Measurements from ENCODE around the gene RAPGEF6.

The RAPGEF6 gene

GRCh38 chr5:131416729-131417128 is 218.3 kb downstream of the RAPGEF6 start:
- TF ChIP-seq POLR2AphosphoS5 (IDR thresholded peaks at IDR 0.05; ENCODE audit: low read depth, low read length) (no peak), SIN3A (IDR thresholded peaks at IDR 0.05; ENCODE audit: borderline replicate concordance, insufficient read depth, low read length) (no peak), FOXP2 (optimal IDR thresholded peaks at IDR 0.05; ENCODE audit: borderline replicate concordance, extremely low read depth, extremely low read length, insufficient read depth) (no peak), REST (IDR thresholded peaks at IDR 0.05; ENCODE audit: insufficient read depth in 1 of 2, low read depth in 2 of 2, low read length in 2 of 2) (no peak), TAF1 (IDR thresholded peaks at IDR 0.05; ENCODE audit: borderline replicate concordance, insufficient read depth, low read length) (no peak)

GRCh38 chr5:131413605-131414559 is 221.1 kb downstream of the RAPGEF6 start:
- no peak for TF ChIP-seq REST (IDR thresholded peaks at IDR 0.05; ENCODE audit: insufficient read depth in 1 of 2, low read depth in 2 of 2, low read length in 2 of 2)
- TF ChIP-seq SIN3A (IDR thresholded peaks at IDR 0.05; ENCODE audit: borderline replicate concordance, insufficient read depth, low read length), result no peak
- no peak for TF ChIP-seq POLR2AphosphoS5 (IDR thresholded peaks at IDR 0.05; ENCODE audit: low read depth, low read length)
- no peak for TF ChIP-seq TAF1 (IDR thresholded peaks at IDR 0.05; ENCODE audit: borderline replicate concordance, insufficient read depth, low read length)
- no peak for TF ChIP-seq FOXP2 (optimal IDR thresholded peaks at IDR 0.05; ENCODE audit: borderline replicate concordance, extremely low read depth, extremely low read length, insufficient read depth)

GRCh38 chr5:131406975-131407638 is 227.9 kb downstream of the RAPGEF6 start:
- no peak for TF ChIP-seq POLR2AphosphoS5 (IDR thresholded peaks at IDR 0.05; ENCODE audit: low read depth, low read length)
- TF ChIP-seq REST (IDR thresholded peaks at IDR 0.05; ENCODE audit: insufficient read depth in 1 of 2, low read depth in 2 of 2, low read length in 2 of 2), result no peak
- TF ChIP-seq TAF1 (IDR thresholded peaks at IDR 0.05; ENCODE audit: borderline replicate concordance, insufficient read depth, low read length), result no peak
- TF ChIP-seq SIN3A (IDR thresholded peaks at IDR 0.05; ENCODE audit: borderline replicate concordance, insufficient read depth, low read length), result no peak
- TF ChIP-seq FOXP2 (optimal IDR thresholded peaks at IDR 0.05; ENCODE audit: borderline replicate concordance, extremely low read depth, extremely low read length, insufficient read depth), result no peak

GRCh38 chr5:131406076-131406475 is 229.0 kb downstream of the RAPGEF6 start:
- no peak for TF ChIP-seq POLR2AphosphoS5 (IDR thresholded peaks at IDR 0.05; ENCODE audit: low read depth, low read length)
- TF ChIP-seq SIN3A (IDR thresholded peaks at IDR 0.05; ENCODE audit: borderline replicate concordance, insufficient read depth, low read length), result no peak
- TF ChIP-seq FOXP2 (optimal IDR thresholded peaks at IDR 0.05; ENCODE audit: borderline replicate concordance, extremely low read depth, extremely low read length, insufficient read depth), result no peak
- no peak for TF ChIP-seq REST (IDR thresholded peaks at IDR 0.05; ENCODE audit: insufficient read depth in 1 of 2, low read depth in 2 of 2, low read length in 2 of 2)
- no peak for TF ChIP-seq TAF1 (IDR thresholded peaks at IDR 0.05; ENCODE audit: borderline replicate concordance, insufficient read depth, low read length)

Measured in PFSK-1 (cell line).